Osteoblast (primary cell): ENCODE measurements around the gene F13A1. TPM values are rescaled to one million over a fixed set of nuclear protein-coding genes. Genes with fewer than 3 reads are reported as not detected.
"Not testable (repeated sequence)": the region's sequence is repeated elsewhere in the genome, so short reads cannot be mapped to it uniquely, and the experiment has no call there.

ENCODE experiments used
- DNase-seq: peaks from one replicate; pipeline ENCODE4 v3.0.0; 2011; ENCODE audit warnings: low spot score, mixed read lengths; ENCODE audit not compliant: insufficient read length; ENCODE audit errors: missing footprints
- H2AFZ ChIP-seq: 2 replicates; pipeline ENCODE4 v1.6.0; 2011; ENCODE audit warnings: mild to moderate bottlenecking, low read length
- H3K27ac ChIP-seq: 2 replicates; pipeline ENCODE4 v1.5.1; 2011; ENCODE audit warnings: mild to moderate bottlenecking, low read depth, low read length, moderate library complexity
- H3K27me3 ChIP-seq: 2 replicates; pipeline ENCODE4 v1.6.0; 2012; ENCODE audit warnings: mild to moderate bottlenecking, control low read depth, inconsistent platforms, low read length, moderate library complexity; ENCODE audit not compliant: insufficient read depth
- H3K36me3 ChIP-seq: 2 replicates; pipeline ENCODE4 v1.5.1; 2011; ENCODE audit warnings: mild to moderate bottlenecking, low read length, control low read depth, moderate library complexity; ENCODE audit not compliant: insufficient read depth
- H3K4me1 ChIP-seq: 2 replicates; pipeline ENCODE4 v1.5.1; 2011; ENCODE audit warnings: mild to moderate bottlenecking, low read length, control low read depth, moderate library complexity; ENCODE audit not compliant: insufficient read depth
- H3K4me2 ChIP-seq: 2 replicates; pipeline ENCODE4 v1.6.0; 2011; ENCODE audit warnings: mild to moderate bottlenecking, low read length; ENCODE audit not compliant: insufficient read depth
- H3K4me3 ChIP-seq: fragments of 200-600 bp; sonication (generic); 3 replicates; pipeline ENCODE4 v1.5.1; 2012; ENCODE audit warnings: mild to moderate bottlenecking, low read length, inconsistent platforms; ENCODE audit not compliant: insufficient read depth
- H3K79me2 ChIP-seq: 2 replicates; pipeline ENCODE4 v1.6.0; 2012; ENCODE audit warnings: mild to moderate bottlenecking, low read length, control low read depth, inconsistent platforms; ENCODE audit not compliant: insufficient read depth
- H3K9me3 ChIP-seq: 2 replicates; pipeline ENCODE4 v1.5.1; 2011; ENCODE audit warnings: low read depth, low read length, control low read depth
- H4K20me1 ChIP-seq: 2 replicates; pipeline ENCODE4 v1.6.0; 2012; ENCODE audit warnings: mild to moderate bottlenecking, low read length, control low read depth; ENCODE audit not compliant: insufficient read depth
- total RNA-seq: library from RNA; depleted of rRNA; stranded (reverse); fragments of >200 nt; gene quantifications from 2 replicates; pipeline ENCODE4 v1.2.3, GENCODE V29; 2012
- TF ChIP-seq, protein P1 (sequence below): IDR thresholded peaks from 2 replicates; pipeline ENCODE4 v1.5.1; 2011; ENCODE audit warnings: mild to moderate bottlenecking, low read depth, low read length, moderate library complexity; ENCODE audit errors: extremely low read depth

Gene F13A1
- total RNA-seq, 1 donor: under 0.01 TPM

DNA sequence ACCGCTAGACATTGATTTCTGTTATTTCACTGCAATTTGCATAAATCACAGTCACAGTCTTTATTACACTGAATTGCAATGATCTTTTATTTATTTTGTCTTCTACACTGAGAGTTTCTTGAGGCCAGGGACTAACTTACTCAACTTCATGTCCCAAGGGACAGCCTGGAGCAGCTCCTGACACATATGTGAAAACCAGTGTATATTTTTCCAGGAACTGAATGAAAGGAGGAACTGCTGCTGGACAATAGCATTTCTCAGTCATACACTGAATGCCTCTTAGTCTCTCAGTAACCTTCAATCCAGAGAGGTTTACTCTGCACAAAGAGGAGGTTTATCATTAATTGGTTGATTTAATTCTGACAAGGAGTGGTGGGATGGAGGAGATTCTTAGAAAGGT is 5.9 kb downstream of the F13A1 start:
- H3K27ac ChIP-seq: no peak overlapping the region
- DNase-seq: no peak
- H3K4me1 ChIP-seq: no peaks in the 10 kb centered on the region
- no peaks in the 10 kb centered on the region for H3K27me3 ChIP-seq
- H3K9me3 ChIP-seq: no peaks in the 10 kb centered on the region
- no peak overlapping the region for H3K4me2 ChIP-seq
- TF ChIP-seq, protein P1, sequence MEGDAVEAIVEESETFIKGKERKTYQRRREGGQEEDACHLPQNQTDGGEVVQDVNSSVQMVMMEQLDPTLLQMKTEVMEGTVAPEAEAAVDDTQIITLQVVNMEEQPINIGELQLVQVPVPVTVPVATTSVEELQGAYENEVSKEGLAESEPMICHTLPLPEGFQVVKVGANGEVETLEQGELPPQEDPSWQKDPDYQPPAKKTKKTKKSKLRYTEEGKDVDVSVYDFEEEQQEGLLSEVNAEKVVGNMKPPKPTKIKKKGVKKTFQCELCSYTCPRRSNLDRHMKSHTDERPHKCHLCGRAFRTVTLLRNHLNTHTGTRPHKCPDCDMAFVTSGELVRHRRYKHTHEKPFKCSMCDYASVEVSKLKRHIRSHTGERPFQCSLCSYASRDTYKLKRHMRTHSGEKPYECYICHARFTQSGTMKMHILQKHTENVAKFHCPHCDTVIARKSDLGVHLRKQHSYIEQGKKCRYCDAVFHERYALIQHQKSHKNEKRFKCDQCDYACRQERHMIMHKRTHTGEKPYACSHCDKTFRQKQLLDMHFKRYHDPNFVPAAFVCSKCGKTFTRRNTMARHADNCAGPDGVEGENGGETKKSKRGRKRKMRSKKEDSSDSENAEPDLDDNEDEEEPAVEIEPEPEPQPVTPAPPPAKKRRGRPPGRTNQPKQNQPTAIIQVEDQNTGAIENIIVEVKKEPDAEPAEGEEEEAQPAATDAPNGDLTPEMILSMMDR: no peak
- H4K20me1 ChIP-seq: no peaks in the 10 kb centered on the region
- no peak overlapping the region for H3K4me3 ChIP-seq
- no peaks in the 10 kb centered on the region for H3K36me3 ChIP-seq
- no peak overlapping the region for H2AFZ ChIP-seq
- no peaks in the 10 kb centered on the region for H3K79me2 ChIP-seq

DNA sequence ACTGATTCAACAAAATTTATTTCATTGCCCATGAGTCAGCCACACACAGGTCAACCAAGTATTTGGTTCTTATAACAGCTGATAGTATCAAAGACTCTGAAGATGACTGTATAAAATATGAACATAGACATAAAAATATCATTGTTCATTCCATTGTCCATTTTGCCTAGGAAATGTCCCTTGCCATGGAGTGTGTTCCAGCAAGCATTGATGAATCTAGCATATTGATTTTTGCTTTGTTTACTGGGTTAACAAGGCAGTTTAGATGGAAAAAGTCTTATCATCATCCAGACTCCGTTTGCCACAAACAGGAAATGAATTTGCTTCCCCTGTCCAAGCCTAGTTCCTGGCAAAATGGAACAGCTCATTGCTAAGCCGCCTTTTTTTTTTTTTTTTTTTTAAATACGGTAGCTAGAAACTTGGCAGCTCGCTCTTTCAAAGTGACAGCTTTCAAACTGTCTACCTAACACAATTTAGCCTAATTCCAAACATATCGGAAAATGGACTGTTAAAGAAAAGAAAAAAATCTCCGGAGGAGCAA is 7.5 kb downstream of the F13A1 start:
- H3K79me2 ChIP-seq: no peaks in the 10 kb centered on the region
- H3K4me1 ChIP-seq: no peaks in the 10 kb centered on the region
- no peak overlapping the region for H3K27ac ChIP-seq
- no peaks in the 10 kb centered on the region for H3K36me3 ChIP-seq
- H3K9me3 ChIP-seq: no peaks in the 10 kb centered on the region
- no peak overlapping the region for H2AFZ ChIP-seq
- H3K4me3 ChIP-seq: no peak overlapping the region
- DNase-seq: no peak
- no peak overlapping the region for H3K4me2 ChIP-seq
- TF ChIP-seq, protein P1: no peak
- no peaks in the 10 kb centered on the region for H3K27me3 ChIP-seq
- H4K20me1 ChIP-seq: no peaks in the 10 kb centered on the region

DNA sequence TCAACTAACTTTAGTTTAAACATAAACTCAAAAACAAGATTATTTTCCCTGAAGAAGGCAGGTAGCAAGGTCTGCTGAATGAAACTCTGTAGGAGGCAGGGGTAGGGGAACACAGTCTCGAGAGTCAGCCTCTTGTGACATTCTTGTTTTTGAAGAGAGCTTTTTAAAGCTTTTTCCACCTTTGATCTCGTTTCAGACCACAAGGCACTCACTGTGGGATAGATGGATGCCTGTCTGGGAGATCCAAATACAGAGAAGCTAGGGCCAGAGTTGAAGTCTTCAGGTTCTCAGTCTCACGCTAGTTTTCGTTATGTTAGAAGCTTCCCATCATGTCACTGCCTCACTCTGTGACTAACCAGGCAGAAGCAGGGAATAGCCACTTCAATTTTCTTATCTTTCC is 14.9 kb downstream of the F13A1 start:
- Histone ChIP-seq H2AFZ (no peak overlapping the region), H3K36me3 (no peaks in the 10 kb centered on the region), H3K27ac (no peak overlapping the region), H3K79me2 (no peaks in the 10 kb centered on the region), H3K27me3 (no peaks in the 10 kb centered on the region), H3K4me2 (no peak overlapping the region), H4K20me1 (no peaks in the 10 kb centered on the region), H3K9me3 (no peaks in the 10 kb centered on the region), H3K4me3 (no peak overlapping the region), H3K4me1 (no peaks in the 10 kb centered on the region)
- TF ChIP-seq, protein P1: no peak
- DNase-seq: no peak

DNA sequence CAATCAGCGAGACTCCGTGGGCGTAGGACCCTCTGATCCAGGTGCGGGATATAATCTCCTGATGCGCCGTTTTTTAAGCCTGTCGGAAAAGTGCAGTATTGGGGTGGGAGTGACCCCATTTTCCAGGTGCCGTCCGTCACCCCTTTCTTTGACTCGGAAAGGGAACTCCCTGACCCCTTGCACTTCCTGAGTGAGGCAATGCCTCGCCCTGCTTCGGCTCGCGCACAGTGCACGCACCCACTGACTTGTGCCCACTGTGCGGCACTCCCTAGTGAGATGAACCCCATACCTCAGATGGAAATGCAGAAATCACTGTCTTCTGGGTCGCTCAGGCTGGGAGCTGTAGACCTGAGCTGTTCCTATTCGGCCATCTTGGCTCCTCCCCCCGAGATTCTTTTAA is 20.1 kb downstream of the F13A1 start:
- H3K27me3 ChIP-seq, H3K4me3 ChIP-seq, H2AFZ ChIP-seq, H3K79me2 ChIP-seq, H3K4me1 ChIP-seq, DNase-seq, H3K36me3 ChIP-seq, H3K4me2 ChIP-seq, H4K20me1 ChIP-seq, H3K27ac ChIP-seq, H3K9me3 ChIP-seq: not testable (repeated sequence)
